ENCODE data around the gene FEN1.

The FEN1 gene

DNA sequence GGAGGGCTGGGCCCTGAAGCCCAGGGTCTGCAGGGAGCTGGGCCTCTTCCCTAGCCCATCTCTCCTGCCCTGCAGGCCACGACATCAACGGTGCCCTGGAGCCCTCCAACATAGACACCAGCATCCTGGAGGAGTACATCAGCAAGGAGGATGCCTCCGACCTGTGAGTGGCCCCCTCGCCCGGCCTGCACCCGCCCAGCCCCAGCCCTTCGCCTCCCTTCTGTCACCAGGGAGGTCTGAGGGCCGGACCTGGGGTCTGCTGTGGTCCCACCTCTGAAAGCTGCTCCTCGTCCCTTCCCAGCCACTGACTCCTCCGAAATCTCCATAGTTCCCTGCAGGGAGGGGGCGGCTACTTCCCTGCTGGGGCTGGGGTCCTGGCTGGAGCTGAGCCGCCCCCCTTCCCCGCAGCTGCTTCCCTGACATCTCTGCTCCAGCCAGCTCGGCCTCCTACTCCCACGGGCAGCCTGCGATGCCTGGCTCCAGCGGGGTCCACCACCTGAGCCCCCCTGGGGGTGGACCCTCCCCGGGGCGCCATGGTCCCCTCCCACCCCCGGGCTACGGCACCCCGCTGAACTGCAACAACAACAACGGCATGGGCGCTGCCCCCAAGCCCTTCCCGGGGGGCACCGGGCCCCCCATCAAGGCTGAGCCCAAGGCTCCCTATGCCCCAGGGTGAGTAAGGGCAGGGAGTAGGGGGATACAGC, 27.0 kb upstream of the FEN1 start:
- H3K79me2 ChIP-seq (ENCODE audit: control insufficient read depth, low read length) = no peaks in the 10 kb centered on the region
- no peaks in the 10 kb centered on the region for H3K27me3 ChIP-seq (ENCODE audit: control insufficient read depth, low read length)
- H3K9me3 ChIP-seq (ENCODE audit: control insufficient read depth, insufficient read depth, low read length) = no peaks in the 10 kb centered on the region
- no peaks in the 10 kb centered on the region for H3K36me3 ChIP-seq (ENCODE audit: control insufficient read depth, low read length)
- no peaks in the 10 kb centered on the region for H3K4me1 ChIP-seq (ENCODE audit: control insufficient read depth, low read length)
- no peaks in the 10 kb centered on the region for H3K9me2 ChIP-seq (replicated peaks; ENCODE audit: control insufficient read depth, low read length)
- TF ChIP-seq EZH2phosphoT487 (IDR thresholded peaks at IDR 0.05; ENCODE audit: borderline replicate concordance, low read length) (no peak), CTCF (IDR thresholded peaks at IDR 0.05; ENCODE audit: low read depth, low read length, poor library complexity, severe bottlenecking) (no peak)
- no peak overlapping the region for H3K4me2 ChIP-seq (ENCODE audit: low read length)
- no peaks in the 10 kb centered on the region for H4K20me1 ChIP-seq (ENCODE audit: control insufficient read depth, insufficient read depth, low read depth, low read length)
- H3F3A ChIP-seq (ENCODE audit: control insufficient read depth, insufficient read depth) = no peaks in the 10 kb centered on the region
- H3K27ac ChIP-seq (ENCODE audit: low read depth, low read length) = no peak overlapping the region
- H3K4me3 ChIP-seq (ENCODE audit: low read length) = no peak overlapping the region

GRCh38 chr11:61766353-61766841, 26.3 kb upstream of the FEN1 start:
- H4K20me1 ChIP-seq (ENCODE audit: control insufficient read depth, insufficient read depth, low read depth, low read length) = no peaks in the 10 kb centered on the region
- no peaks in the 10 kb centered on the region for H3F3A ChIP-seq (ENCODE audit: control insufficient read depth, insufficient read depth)
- no peaks in the 10 kb centered on the region for H3K9me2 ChIP-seq (replicated peaks; ENCODE audit: control insufficient read depth, low read length)
- H3K36me3 ChIP-seq (ENCODE audit: control insufficient read depth, low read length) = no peaks in the 10 kb centered on the region
- H3K79me2 ChIP-seq (ENCODE audit: control insufficient read depth, low read length) = no peaks in the 10 kb centered on the region
- no peak overlapping the region for H3K4me2 ChIP-seq (ENCODE audit: low read length)
- no peaks in the 10 kb centered on the region for H3K27me3 ChIP-seq (ENCODE audit: control insufficient read depth, low read length)
- TF ChIP-seq EZH2phosphoT487 (IDR thresholded peaks at IDR 0.05; ENCODE audit: borderline replicate concordance, low read length) = no peak
- no peak for TF ChIP-seq CTCF (IDR thresholded peaks at IDR 0.05; ENCODE audit: low read depth, low read length, poor library complexity, severe bottlenecking)
- no peak overlapping the region for H3K4me3 ChIP-seq (ENCODE audit: low read length)
- H3K27ac ChIP-seq (ENCODE audit: low read depth, low read length) = no peak overlapping the region
- no peaks in the 10 kb centered on the region for H3K4me1 ChIP-seq (ENCODE audit: control insufficient read depth, low read length)
- no peaks in the 10 kb centered on the region for H3K9me3 ChIP-seq (ENCODE audit: control insufficient read depth, insufficient read depth, low read length)

DNA sequence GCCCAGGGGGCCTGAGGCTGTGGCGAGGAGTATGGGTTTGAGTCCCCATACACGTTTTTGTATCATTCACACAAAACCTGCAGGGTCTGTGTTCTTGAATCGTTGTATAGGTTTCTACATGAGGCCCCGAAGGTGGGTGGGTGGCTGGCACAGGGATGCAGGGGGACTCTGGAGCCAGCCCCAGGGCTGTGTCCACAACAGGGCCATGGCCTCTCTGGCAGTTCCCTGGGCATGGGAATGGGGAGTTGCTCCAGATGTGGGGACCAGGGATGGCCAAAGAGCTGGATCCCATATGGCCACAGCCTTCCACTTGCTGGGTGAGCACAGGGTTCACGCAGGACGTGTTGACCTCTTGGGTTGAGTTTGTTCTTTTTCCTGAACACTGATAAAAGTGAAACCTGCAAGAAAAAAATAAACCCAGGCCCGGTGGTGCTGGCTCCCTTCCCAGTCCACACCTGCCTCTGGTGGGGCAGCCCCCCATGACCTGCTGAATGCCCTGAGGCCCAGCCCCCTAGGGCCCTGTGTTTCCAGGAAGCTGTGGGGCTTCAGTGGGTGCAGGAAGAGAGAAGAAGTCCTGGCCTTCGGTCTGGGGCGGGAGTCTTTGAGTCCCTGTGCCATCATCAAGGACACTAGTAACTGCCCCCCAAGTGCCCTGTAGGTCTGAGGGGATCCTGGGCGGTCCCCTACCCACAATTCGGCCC, 24.2 kb upstream of the FEN1 start:
- Histone ChIP-seq H3K4me1 (ENCODE audit: control insufficient read depth, low read length) (peaks cover 10% of the 10 kb centered on the region), H4K20me1 (ENCODE audit: control insufficient read depth, insufficient read depth, low read depth, low read length) (no peaks in the 10 kb centered on the region), H3K79me2 (ENCODE audit: control insufficient read depth, low read length) (no peaks in the 10 kb centered on the region), H3K4me2 (ENCODE audit: low read length) (no peak overlapping the region), H3K9me2 (replicated peaks; ENCODE audit: control insufficient read depth, low read length) (no peaks in the 10 kb centered on the region), H3K9me3 (ENCODE audit: control insufficient read depth, insufficient read depth, low read length) (no peaks in the 10 kb centered on the region), H3K4me3 (ENCODE audit: low read length) (no peak overlapping the region), H3K36me3 (ENCODE audit: control insufficient read depth, low read length) (no peaks in the 10 kb centered on the region), H3K27me3 (ENCODE audit: control insufficient read depth, low read length) (no peaks in the 10 kb centered on the region), H3F3A (ENCODE audit: control insufficient read depth, insufficient read depth) (no peaks in the 10 kb centered on the region), H3K27ac (ENCODE audit: low read depth, low read length) (no peak overlapping the region)
- TF ChIP-seq EZH2phosphoT487 (IDR thresholded peaks at IDR 0.05; ENCODE audit: borderline replicate concordance, low read length) (no peak), CTCF (IDR thresholded peaks at IDR 0.05; ENCODE audit: low read depth, low read length, poor library complexity, severe bottlenecking) (no peak)
